NOMO-1 (cell line): ENCODE measurements around the gene HTRA1.

ENCODE experiments used
- DNase-seq, 2 experiments: peaks; one replicate each; lab custom pipeline; 2025; ENCODE audit not compliant: unreplicated experiment in 2 of 2; lab: John Stamatoyannopoulos, UW

The HTRA1 gene

GRCh38 chr10:122493761-122494160, 32.4 kb downstream of the HTRA1 start:
- no peak for DNase-seq

DNA sequence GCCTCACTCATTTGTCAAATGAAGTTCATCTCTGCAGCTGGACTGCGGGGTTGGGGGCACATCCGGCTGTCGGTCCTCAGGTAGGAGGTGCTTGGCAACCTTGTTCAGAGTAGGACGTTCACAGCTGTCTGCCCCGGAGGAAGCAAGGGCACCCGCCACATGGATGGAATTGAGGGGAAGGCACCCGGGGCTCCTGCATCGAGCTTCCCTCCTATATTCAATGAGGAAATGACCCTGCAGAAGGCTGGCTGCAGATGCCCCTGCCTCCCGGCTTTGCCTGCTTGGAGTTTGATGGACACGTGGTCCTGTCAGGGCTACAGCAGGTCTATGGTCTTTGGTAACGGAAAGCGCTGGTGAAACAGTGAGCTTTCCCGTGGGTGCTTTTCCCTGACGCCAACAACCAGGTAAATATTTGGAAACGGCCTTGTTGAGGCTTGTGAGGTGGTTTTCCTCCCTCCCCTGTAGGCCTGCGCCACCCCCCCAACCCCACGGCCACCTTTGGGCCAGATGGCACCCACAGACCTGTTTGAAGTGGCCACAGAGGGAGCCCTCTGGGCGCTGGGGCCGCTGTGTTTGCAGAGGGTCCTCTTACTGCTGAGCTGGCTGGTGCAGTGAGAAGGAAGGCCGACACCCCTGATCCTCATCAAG, 32.9 kb downstream of the HTRA1 start:
- DNase-seq, result no peak

GRCh38 chr10:122494833-122495232, 33.5 kb downstream of the HTRA1 start:
- no peak for DNase-seq

- no peak for DNase-seq
Measured at GRCh38 chr10:122495406-122496340, 34.3 kb downstream of the HTRA1 start.

- no peak for DNase-seq
Measured at GRCh38 chr10:122497241-122497640, 35.9 kb downstream of the HTRA1 start.

- no peak for DNase-seq
Measured at GRCh38 chr10:122498521-122498920, 37.2 kb downstream of the HTRA1 start.

DNA sequence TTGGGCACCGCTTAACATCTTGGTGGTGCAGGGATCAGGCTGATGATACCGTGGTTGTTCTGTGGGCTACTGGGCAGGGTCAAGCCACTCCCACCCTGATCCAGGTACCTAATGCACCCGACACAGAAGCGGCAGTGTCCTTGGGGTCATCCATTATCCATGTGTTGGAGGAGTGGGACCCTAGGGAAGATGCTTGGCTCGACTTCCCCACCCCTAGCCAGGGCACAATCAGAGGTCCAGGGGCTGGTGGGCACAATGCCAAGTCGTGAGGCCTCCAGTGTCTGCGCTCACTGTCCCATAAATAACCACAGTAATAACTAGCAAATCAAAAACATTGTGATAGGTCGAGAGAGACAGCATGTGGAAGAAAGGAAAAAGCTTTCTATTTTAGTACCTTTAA, 37.7 kb downstream of the HTRA1 start:
- DNase-seq, result no peak

GRCh38 chr10:122499491-122499941, 38.2 kb downstream of the HTRA1 start:
- DNase-seq, result peak in 1 of 2 experiments; percentile 8

GRCh38 chr10:122500194-122500593, 38.8 kb downstream of the HTRA1 start:
- DNase-seq, result no peak

DNA sequence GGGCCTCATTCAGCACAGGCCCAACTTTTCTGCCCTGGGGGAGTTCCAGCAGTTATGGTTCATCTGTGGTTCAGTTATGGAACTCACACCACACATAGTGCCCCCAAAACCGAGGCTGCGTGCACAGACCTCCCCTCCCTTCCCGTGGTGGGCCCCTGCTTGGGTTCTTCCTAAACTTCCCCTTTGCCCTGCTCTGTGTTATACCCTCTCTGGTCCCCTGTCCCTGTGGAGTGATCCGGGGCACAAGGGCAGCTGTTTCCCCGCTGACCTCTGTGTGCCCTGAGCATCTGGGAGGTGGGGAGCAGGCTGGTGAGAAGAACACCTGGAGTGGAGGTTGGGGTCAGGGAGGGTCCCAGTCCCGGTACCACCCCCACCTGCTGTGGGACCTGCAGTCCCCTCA, 39.4 kb downstream of the HTRA1 start:
- DNase-seq, result no peak

DNA sequence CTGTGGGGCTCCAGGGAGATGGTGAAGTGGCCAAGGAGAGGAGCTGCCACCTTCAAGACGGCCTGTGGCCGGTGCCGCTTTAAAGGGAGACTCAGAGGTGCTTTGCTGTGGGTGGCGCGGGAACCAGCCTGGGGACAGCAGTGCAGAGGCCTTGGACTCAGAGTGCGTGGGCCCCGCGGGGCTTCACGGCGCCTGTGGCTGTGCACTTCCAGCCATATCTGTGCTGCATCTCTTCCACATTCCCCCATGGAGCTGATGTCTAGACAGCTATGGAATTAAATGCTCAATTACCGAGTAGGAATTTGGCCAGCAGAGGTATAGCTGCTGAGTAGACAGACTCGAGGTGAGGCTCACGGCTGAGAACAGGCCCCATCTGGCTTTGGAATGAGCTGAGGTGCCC, 41.7 kb downstream of the HTRA1 start:
- no peak for DNase-seq

DNA sequence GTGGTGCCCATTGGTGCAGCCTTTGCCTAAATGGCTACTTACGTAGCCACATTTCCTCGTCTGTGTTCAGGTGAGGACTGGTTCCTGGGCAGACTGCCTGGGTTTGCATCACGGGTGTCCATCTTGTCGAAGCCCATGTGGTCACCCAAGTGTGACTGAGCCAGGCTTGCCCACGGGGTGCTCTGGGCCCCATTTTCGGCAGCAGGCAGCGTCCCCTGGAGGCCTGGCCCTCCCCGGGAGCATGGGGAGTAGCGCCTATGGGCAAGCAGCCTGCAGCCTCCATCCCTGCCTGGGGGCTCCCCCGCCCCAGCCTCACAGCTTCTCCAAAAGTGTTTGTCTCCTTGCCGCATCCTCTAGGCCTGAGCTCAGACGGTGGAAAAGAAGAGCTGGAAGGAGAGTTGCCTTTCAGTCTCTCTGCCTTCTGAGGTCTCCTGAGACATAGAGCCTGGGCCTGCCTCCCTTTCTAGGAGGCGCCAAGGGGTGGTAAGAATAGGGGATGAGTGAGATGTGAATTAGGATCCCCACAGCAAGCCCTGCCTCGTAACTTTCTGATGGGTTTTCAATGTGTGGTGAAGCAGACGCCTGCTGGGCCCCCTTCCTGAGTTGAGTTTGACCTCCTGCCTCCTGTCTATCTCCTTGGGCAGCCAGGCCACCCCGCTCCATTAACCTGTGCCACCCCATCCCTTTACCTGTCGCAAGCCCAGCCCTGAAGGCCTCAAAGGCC, 42.7 kb downstream of the HTRA1 start:
- DNase-seq, result no peak

GRCh38 chr10:122504610-122504950, 43.2 kb downstream of the HTRA1 start:
- DNase-seq, result no peak

- no peak for DNase-seq
Measured at GRCh38 chr10:122505011-122505410, 43.7 kb downstream of the HTRA1 start.

- DNase-seq, result no peak
Measured at GRCh38 chr10:122505885-122506645, 44.7 kb downstream of the HTRA1 start.

DNA sequence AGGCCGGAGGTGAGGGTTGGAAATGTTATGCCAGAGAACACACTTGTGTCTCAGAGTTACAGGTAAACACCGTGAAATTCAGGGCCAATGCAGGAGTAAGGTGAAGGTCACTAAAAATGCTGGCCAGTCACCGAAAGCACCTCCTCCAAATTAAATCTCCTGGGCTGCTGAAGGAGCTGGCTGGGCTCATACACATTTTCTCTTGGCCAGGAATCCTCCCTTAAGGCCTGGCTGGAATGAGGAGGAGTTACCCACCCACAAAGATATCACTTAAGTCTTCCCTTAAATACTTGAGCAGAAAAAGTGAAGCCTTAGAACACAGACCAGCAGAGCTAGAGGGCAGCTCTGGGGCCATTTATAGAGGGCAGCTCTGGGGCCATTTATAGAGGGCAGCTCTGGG, 46.3 kb downstream of the HTRA1 start:
- DNase-seq, result no peak

- no peak for DNase-seq
Measured at GRCh38 chr10:122508021-122508420, 46.7 kb downstream of the HTRA1 start.

DNA sequence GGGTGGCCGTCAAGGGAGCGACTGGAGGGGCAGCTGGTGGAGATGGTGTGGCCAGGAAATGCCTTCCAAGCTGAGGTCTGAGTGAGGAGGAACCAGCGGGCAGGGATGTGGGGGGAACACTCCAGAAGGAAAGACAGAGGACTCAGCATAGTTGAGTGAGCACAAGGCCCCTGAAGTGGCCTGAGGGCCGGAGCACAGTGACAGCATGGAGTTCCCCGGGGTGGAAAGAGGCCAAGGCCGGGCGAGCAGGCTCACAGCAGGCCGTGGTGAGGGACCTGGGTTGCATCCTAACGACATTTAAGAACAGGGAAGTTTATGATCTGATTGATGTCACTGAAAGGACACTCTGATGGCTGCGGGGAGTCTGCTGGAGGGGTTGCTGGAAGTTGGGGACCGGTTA, 48.0 kb downstream of the HTRA1 start:
- no peak for DNase-seq

DNA sequence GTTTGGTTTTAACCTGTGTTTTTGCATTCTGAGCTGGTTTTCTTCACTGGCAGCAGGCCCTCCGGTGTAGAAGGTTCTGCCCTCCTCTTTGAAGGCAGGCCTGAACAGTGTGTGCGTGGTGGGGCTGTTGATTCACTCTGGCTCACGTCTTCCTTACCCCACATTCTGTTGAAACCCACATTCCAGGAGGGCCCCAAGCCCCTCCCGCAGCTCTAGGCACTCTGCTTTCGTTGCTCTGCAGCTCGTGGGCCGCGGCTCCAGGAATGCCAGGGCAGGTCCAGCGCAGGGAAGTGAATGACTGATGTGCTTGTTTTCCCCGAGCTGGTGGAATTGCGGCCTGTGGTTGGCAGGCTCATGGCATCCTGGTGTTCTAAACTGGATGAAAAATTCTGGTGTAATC, 49.0 kb downstream of the HTRA1 start:
- DNase-seq, result no peak

DNA sequence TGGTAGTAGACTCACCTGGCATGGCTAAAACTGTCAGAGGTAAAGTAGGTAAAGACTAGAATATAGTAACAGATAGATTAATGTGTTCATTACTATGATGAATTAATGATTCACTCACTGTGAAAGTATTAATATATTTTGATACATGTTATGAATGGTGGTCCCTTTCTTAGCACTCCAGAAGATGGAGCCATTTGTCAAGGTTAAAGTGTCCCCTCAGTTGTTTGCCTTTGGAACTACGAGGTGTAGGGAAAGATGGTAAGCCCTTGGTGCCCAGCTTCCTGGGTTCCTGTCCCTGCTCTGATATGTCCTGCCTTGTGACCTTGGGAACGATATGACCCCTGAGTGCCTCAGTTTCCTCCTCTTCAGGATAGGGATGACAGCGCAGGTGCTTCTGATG, 49.4 kb downstream of the HTRA1 start:
- no peak for DNase-seq

DNA sequence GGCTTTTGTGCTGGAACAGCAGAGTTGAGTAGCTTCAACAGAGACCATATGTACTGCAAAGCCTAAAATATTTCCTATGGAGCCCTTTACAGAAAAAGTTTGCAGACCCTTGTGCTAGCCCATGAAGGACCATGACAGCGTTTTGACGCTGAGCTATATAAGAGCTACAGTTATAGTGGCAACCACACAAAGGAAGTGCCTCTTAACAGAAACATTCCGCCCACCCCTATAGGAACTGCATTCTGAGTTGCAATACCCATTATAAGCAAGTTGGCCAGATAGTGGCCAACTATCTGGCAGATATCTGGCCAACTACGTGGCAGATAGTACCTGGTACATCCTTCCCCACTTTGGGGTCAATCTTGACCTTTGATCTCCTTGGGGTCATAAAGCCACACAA, 51.7 kb downstream of the HTRA1 start:
- DNase-seq, result no peak
